H1 (cell line): ENCODE results near the gene SLC44A5. TPM values are rescaled to one million over a fixed set of nuclear protein-coding genes. Genes with fewer than 3 reads are reported as not detected.

Experiments used
- ATF2 ChIP-seq: IDR thresholded peaks from 2 replicates; pipeline ENCODE4 v1.6.1; 2012; ENCODE audit warnings: low read length, inconsistent platforms
- CBX8 ChIP-seq: fragments of 300-800, 300-1000 bp; sonication (generic); IDR thresholded peaks from 2 replicates; pipeline ENCODE4 v1.7.1; 2016; ENCODE audit warnings: low read depth, low read length, borderline replicate concordance
- CEBPB ChIP-seq: IDR thresholded peaks from 2 replicates; pipeline ENCODE4 v1.6.1; 2012; ENCODE audit warnings: low read depth, low read length
- CREB1 ChIP-seq: IDR thresholded peaks from 2 replicates; pipeline ENCODE4 v1.6.1; 2012; ENCODE audit warnings: inconsistent platforms
- E2F6 ChIP-seq: IDR thresholded peaks from 2 replicates; pipeline ENCODE4 v1.6.1; 2012; ENCODE audit warnings: inconsistent platforms
- JUND ChIP-seq: IDR thresholded peaks from 2 replicates; pipeline ENCODE4 v1.6.1; 2011; ENCODE audit warnings: mild to moderate bottlenecking, improper control_type of control experiment, low read length
- KDM1A ChIP-seq: fragments of 200-600, 300-600 bp; sonication (generic); IDR thresholded peaks from 2 replicates; pipeline ENCODE4 v1.7.1; 2016; ENCODE audit warnings: mild to moderate bottlenecking, low read length, borderline replicate concordance
- KDM4A ChIP-seq: IDR thresholded peaks from one replicate; pipeline ENCODE4 v1.7.1; 2012; ENCODE audit warnings: low read depth, mild to moderate bottlenecking, moderate library complexity, low read length, inconsistent platforms; ENCODE audit not compliant: severe bottlenecking
- PHF8 ChIP-seq: fragments of 200-600 bp; sonication (generic); conservative IDR thresholded peaks from 2 replicates; pipeline ENCODE4 v1.7.1; 2012; ENCODE audit warnings: low read depth, mild to moderate bottlenecking, inconsistent platforms, low read length, moderate library complexity
- POLR2A ChIP-seq, 2 experiments: IDR thresholded peaks; 1 replicate in 1 of 2; 2 replicates in 1 of 2; pipeline ENCODE4 v1.6.1; 2011; ENCODE audit warnings: low read depth in 2 of 2, low read length in 2 of 2, mild to moderate bottlenecking in 2 of 2; ENCODE audit errors: control extremely low read depth in 1 of 2
- POLR2AphosphoS5 ChIP-seq: IDR thresholded peaks from 2 replicates; pipeline ENCODE4 v1.6.1; 2011; ENCODE audit warnings: low read depth, low read length
- RAD21 ChIP-seq, 2 experiments: IDR thresholded peaks in 1 of 2; conservative IDR thresholded peaks in 1 of 2; 2 replicates each; pipeline ENCODE4 v1.6.1; 2011; ENCODE audit warnings: low read depth in 2 of 2, low read length in 2 of 2, improper control_type of control experiment in 1 of 2, inconsistent platforms in 1 of 2, mild to moderate bottlenecking in 1 of 2, moderate library complexity in 1 of 2
- RBBP5 ChIP-seq: IDR thresholded peaks from 2 replicates; pipeline ENCODE4 v1.7.1; 2012; ENCODE audit warnings: low read depth, mild to moderate bottlenecking, inconsistent platforms, low read length, moderate library complexity, borderline replicate concordance
- RFX5 ChIP-seq: IDR thresholded peaks from 2 replicates; pipeline ENCODE4 v1.6.1; 2011; ENCODE audit warnings: low read depth, low read length, improper control_type of control experiment, borderline replicate concordance
- SIN3A ChIP-seq, 2 experiments: IDR thresholded peaks in 1 of 2; conservative IDR thresholded peaks in 1 of 2; 2 replicates each; pipeline ENCODE4 v1.6.1; 2011 to 2012; ENCODE audit warnings: low read length in 2 of 2, improper control_type of control experiment in 1 of 2, low read depth in 1 of 2, mild to moderate bottlenecking in 1 of 2
- SIRT6 ChIP-seq: IDR thresholded peaks from one replicate; pipeline ENCODE4 v1.7.1; 2012; ENCODE audit warnings: low read length, inconsistent platforms
- SP4 ChIP-seq: IDR thresholded peaks from 2 replicates; pipeline ENCODE4 v1.6.1; 2012; ENCODE audit warnings: low read length, inconsistent platforms
- TBP ChIP-seq: IDR thresholded peaks from 2 replicates; pipeline ENCODE4 v1.6.1; 2011; ENCODE audit warnings: low read depth, low read length, improper control_type of control experiment
- TCF12 ChIP-seq: IDR thresholded peaks from 2 replicates; pipeline ENCODE4 v1.6.1; 2011; ENCODE audit warnings: low read depth, mild to moderate bottlenecking, low read length
- USF2 ChIP-seq: IDR thresholded peaks from 2 replicates; pipeline ENCODE4 v1.6.1; 2011; ENCODE audit warnings: low read length, improper control_type of control experiment
- polyA plus RNA-seq, 7 experiments: library from polyadenylated mRNA; depleted of rRNA in 3 of 7; stranded (reverse) in 5 of 7; unstranded in 2 of 7; fragments of >200 nt in 5 of 7; fragments of 200-250 nt in 2 of 7; gene quantifications; 1 replicate in 5 of 7; 2 replicates in 1 of 7; 4 replicates in 1 of 7; pipeline versions ENCODE4 v1.2.1 to v1.2.3, GENCODE V29; 2011 to 2013; ENCODE audit warnings: missing spikeins in 2 of 7, mixed read lengths in 2 of 7
- total RNA-seq: library from RNA; stranded (reverse); fragmentation: NEBNext Ultra II Directional; extraction: Animal tissue kit (Norgen Biotek cat#: 25700); gene quantifications from 2 replicates; pipeline ENCODE4 v1.2.1, GENCODE V29; 2021

The SLC44A5 gene
- total and polyA plus RNA-seq, 2 of the 8 experiments (the other 6 are each of a cell fraction or from before 2014, with no cell fraction given) = 1.8 to 3.3 TPM

- TF ChIP-seq KDM1A (no peak), RFX5 (no peak), CBX8 (no peak), CREB1 (no peak), ATF2 (no peak), SIRT6 (no peak), PHF8 (0 out of 2 replicates have a peak, but pooled peaks have one; percentile 26), POLR2AphosphoS5 (no peak), JUND (no peak), KDM4A (peak; percentile 71), RAD21 (IDR thresholded peaks at IDR 0.05 in 1 of 2, conservative IDR thresholded peaks at IDR 0.05 in 1 of 2; ENCODE audit: low read depth in 2 of 2, low read length in 2 of 2) (no peak), E2F6 (no peak), USF2 (no peak), TBP (no peak), SIN3A (conservative IDR thresholded peaks at IDR 0.05 in 1 of 2, IDR thresholded peaks at IDR 0.05 in 1 of 2; ENCODE audit: low read depth in 1 of 2, low read length in 2 of 2) (0 out of 4 replicates have a peak, but pooled peaks have one; percentile 19 to 22), TCF12 (no peak), RBBP5 (peak; percentile 49), SP4 (no peak), CEBPB (no peak), POLR2A (IDR thresholded peaks at IDR 0.05; ENCODE audit: control extremely low read depth in 1 of 2, low read depth in 2 of 2, low read length in 2 of 2) (no peak)
Observed at GRCh38 chr1:75615613-75616435, 4.9 kb upstream of the SLC44A5 start (continued).
